GM12878 (cell line): Measurements from ENCODE around the gene ZNF341.

Source experiments
- CTCF ChIP-seq, 3 experiments: IDR thresholded peaks in 2 of 3; conservative IDR thresholded peaks in 1 of 3; 2 replicates each; pipeline ENCODE4 v1.5.1; 2011; ENCODE audit warnings: low read depth in 3 of 3, low read length in 3 of 3, mild to moderate bottlenecking in 3 of 3, control low read depth in 2 of 3, moderate library complexity in 2 of 3, inconsistent platforms in 1 of 3, mixed read lengths in 1 of 3; ENCODE audit not compliant: control insufficient read depth in 2 of 3, insufficient read depth in 1 of 3; ENCODE audit errors: extremely low read depth in 1 of 3
- FOXM1 ChIP-seq: IDR thresholded peaks from 2 replicates; pipeline ENCODE4 v1.6.1; 2012; ENCODE audit warnings: low read depth, mild to moderate bottlenecking, inconsistent platforms, low read length, moderate library complexity
- JUND ChIP-seq: IDR thresholded peaks from 2 replicates; pipeline ENCODE4 v1.6.1; 2012; ENCODE audit warnings: low read depth, mild to moderate bottlenecking, low read length, improper control_type of control experiment, moderate library complexity
- SIN3A ChIP-seq: IDR thresholded peaks from 2 replicates; pipeline ENCODE4 v1.6.1; 2012; ENCODE audit warnings: low read depth, low read length, improper control_type of control experiment

GRCh38 chr20:33822423-33822822, 90.6 kb downstream of the ZNF341 start:
- no peak for TF ChIP-seq CTCF (IDR thresholded peaks at IDR 0.05 in 2 of 3, conservative IDR thresholded peaks at IDR 0.05 in 1 of 3; ENCODE audit: control insufficient read depth in 2 of 3, extremely low read depth in 1 of 3, insufficient read depth in 1 of 3, low read depth in 3 of 3, low read length in 3 of 3)
- no peak for TF ChIP-seq JUND
- TF ChIP-seq SIN3A: no peak
- TF ChIP-seq FOXM1: no peak
